ENCODE results near the gene TRHDE.

Gene TRHDE

DNA sequence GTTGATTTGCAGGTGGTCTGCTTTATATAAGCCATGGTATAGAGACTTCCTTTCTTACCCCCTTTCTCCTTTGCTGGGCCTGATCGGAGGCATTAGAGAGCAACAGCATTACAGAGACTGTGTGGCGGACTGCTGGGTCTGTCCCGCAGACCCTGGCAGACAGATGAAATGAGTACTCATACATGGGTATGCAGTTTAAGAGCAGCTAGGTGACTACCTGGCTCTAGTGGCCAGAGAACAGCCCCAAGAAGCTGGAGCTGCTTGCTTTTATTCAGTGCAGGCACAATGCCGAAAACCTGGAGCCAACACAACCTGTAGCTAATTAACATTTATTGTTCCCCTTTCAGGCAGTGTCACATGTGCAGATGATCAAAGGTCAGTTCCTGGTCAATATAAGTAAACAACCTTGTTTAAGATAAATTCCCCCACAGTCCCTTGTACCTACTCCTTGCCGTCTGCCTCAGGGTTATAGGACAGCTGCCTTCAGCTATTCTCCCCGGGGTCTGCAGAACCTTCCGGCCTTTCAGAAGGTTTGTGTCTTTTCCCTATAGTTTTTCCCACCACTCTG, 160.0 kb downstream of the TRHDE start:
- TF ChIP-seq, protein P1, sequence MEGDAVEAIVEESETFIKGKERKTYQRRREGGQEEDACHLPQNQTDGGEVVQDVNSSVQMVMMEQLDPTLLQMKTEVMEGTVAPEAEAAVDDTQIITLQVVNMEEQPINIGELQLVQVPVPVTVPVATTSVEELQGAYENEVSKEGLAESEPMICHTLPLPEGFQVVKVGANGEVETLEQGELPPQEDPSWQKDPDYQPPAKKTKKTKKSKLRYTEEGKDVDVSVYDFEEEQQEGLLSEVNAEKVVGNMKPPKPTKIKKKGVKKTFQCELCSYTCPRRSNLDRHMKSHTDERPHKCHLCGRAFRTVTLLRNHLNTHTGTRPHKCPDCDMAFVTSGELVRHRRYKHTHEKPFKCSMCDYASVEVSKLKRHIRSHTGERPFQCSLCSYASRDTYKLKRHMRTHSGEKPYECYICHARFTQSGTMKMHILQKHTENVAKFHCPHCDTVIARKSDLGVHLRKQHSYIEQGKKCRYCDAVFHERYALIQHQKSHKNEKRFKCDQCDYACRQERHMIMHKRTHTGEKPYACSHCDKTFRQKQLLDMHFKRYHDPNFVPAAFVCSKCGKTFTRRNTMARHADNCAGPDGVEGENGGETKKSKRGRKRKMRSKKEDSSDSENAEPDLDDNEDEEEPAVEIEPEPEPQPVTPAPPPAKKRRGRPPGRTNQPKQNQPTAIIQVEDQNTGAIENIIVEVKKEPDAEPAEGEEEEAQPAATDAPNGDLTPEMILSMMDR (conservative IDR thresholded peaks at IDR 0.05; ENCODE audit: low read depth, low read length): no peak
- Histone ChIP-seq H4K20me1 (ENCODE audit: insufficient read depth) (no peaks in the 10 kb centered on the region), H3K9ac (no peak overlapping the region), H2AFZ (ENCODE audit: low read depth) (no peak overlapping the region), H3K4me1 (ENCODE audit: low read depth, poor library complexity, severe bottlenecking) (no peaks in the 10 kb centered on the region), H3K79me2 (ENCODE audit: insufficient read depth, low read depth) (no peaks in the 10 kb centered on the region), H3K4me2 (no peak overlapping the region), H3K27me3 (ENCODE audit: insufficient read depth, low read depth) (no peaks in the 10 kb centered on the region), H3K27ac (no peak overlapping the region), H3K36me3 (ENCODE audit: insufficient read depth) (no peaks in the 10 kb centered on the region), H3K4me3 (IDR thresholded peaks at IDR 0.05; ENCODE audit: insufficient read depth, low read depth, low read length) (no peak overlapping the region)

DNA sequence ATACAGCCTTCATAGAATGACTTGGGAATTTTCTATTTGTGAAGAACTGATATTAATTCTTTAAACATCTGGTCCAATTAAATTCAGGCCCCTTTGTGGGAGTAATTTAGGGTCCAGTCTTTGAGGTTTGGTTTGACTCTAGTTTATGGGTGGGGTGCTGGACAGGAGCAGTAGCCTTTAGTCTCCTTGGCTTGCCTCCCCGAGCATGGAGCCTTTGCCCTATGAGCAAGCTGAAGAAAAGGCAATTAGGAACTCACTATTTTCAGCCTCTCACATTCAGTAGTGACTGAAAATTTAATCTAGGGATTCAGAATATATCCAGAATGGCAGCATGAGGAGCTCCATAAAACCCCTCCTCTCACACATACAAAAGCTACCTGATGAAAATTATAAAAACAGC, 161.1 kb downstream of the TRHDE start:
- Histone ChIP-seq H3K4me2 (no peak overlapping the region), H3K36me3 (ENCODE audit: insufficient read depth) (no peaks in the 10 kb centered on the region), H3K4me3 (IDR thresholded peaks at IDR 0.05; ENCODE audit: insufficient read depth, low read depth, low read length) (no peak overlapping the region), H3K79me2 (ENCODE audit: insufficient read depth, low read depth) (no peaks in the 10 kb centered on the region), H3K9ac (no peak overlapping the region), H3K4me1 (ENCODE audit: low read depth, poor library complexity, severe bottlenecking) (no peaks in the 10 kb centered on the region), H4K20me1 (ENCODE audit: insufficient read depth) (no peaks in the 10 kb centered on the region), H3K27me3 (ENCODE audit: insufficient read depth, low read depth) (no peaks in the 10 kb centered on the region), H2AFZ (ENCODE audit: low read depth) (no peak overlapping the region), H3K27ac (no peak overlapping the region)
- TF ChIP-seq, protein P1 (conservative IDR thresholded peaks at IDR 0.05; ENCODE audit: low read depth, low read length): no peak

DNA sequence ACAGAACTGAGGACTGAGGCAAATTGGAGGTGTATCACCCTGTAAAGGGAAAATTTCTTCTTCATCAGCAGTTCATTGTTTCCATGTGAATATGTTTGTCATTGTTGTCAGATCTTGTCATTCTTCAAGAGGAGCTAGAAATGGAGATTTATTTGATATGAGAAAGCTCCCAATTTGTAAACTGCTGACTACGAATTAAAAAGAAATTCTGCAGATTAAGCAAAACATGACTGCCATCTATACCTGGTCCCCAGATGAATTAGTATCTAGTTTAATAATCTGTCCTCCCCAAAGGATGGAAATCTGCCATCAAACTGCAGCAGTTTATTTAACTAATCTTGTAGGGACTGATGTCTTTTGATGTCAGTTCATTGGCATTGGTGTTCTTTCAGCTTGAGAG, 162.8 kb downstream of the TRHDE start:
- no peaks in the 10 kb centered on the region for H3K27me3 ChIP-seq (ENCODE audit: insufficient read depth, low read depth)
- no peaks in the 10 kb centered on the region for H3K4me1 ChIP-seq (ENCODE audit: low read depth, poor library complexity, severe bottlenecking)
- no peak overlapping the region for H3K27ac ChIP-seq
- no peak overlapping the region for H2AFZ ChIP-seq (ENCODE audit: low read depth)
- H3K36me3 ChIP-seq (ENCODE audit: insufficient read depth): no peaks in the 10 kb centered on the region
- TF ChIP-seq, protein P1 (conservative IDR thresholded peaks at IDR 0.05; ENCODE audit: low read depth, low read length): no peak
- no peak overlapping the region for H3K4me2 ChIP-seq
- H4K20me1 ChIP-seq (ENCODE audit: insufficient read depth): no peaks in the 10 kb centered on the region
- H3K9ac ChIP-seq: no peak overlapping the region
- H3K4me3 ChIP-seq (IDR thresholded peaks at IDR 0.05; ENCODE audit: insufficient read depth, low read depth, low read length): no peak overlapping the region
- no peaks in the 10 kb centered on the region for H3K79me2 ChIP-seq (ENCODE audit: insufficient read depth, low read depth)

DNA sequence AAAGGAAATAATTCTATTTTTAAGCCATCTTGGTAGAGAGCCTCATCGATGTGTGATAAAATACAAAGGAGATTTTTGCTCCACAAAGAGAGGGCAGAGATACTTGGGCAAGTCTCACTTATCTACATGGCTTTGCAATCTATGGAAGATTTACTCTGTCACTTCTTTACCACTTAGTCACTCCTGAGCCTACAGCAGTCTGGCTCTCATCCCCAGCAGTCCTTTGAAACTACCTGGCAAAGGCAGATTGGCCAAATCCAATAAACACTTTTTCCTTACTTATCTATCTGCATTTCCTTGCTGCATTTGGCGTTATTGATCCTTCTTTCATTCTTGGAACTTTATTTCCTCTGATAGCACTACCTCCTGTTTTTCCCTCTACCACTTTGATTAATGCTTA, 170.0 kb downstream of the TRHDE start:
- Histone ChIP-seq H3K36me3 (ENCODE audit: insufficient read depth) (no peaks in the 10 kb centered on the region), H3K9ac (no peak overlapping the region), H2AFZ (ENCODE audit: low read depth) (no peak overlapping the region), H4K20me1 (ENCODE audit: insufficient read depth) (no peaks in the 10 kb centered on the region), H3K79me2 (ENCODE audit: insufficient read depth, low read depth) (no peaks in the 10 kb centered on the region), H3K27ac (no peak overlapping the region), H3K4me3 (IDR thresholded peaks at IDR 0.05; ENCODE audit: insufficient read depth, low read depth, low read length) (no peak overlapping the region), H3K27me3 (ENCODE audit: insufficient read depth, low read depth) (no peaks in the 10 kb centered on the region), H3K4me1 (ENCODE audit: low read depth, poor library complexity, severe bottlenecking) (no peaks in the 10 kb centered on the region), H3K4me2 (no peak overlapping the region)
- TF ChIP-seq, protein P1 (conservative IDR thresholded peaks at IDR 0.05; ENCODE audit: low read depth, low read length): no peak
